Cardiac fibroblast (primary cell): Measurements from ENCODE around the gene MAML2.
A peak's percentile ranks its signal among the peaks of the same experiment; 100 is the strongest.

Experiments
- DNase-seq, 2 donors: peaks; one replicate each; pipeline versions ENCODE4 v3.0.0 to v3.0.0-alpha.2; 2010; ENCODE audit warnings: low read depth in 2 of 2
- H3K4me3 ChIP-seq, 2 donors: replicated peaks in 1 of 2; 1 replicate in 1 of 2; 2 replicates in 1 of 2; pipeline ENCODE4 v1.5.1; 2011; ENCODE audit warnings: low read depth in 2 of 2, low read length in 2 of 2, mild to moderate bottlenecking in 2 of 2, moderate library complexity in 1 of 2
- TF ChIP-seq, protein P1 (sequence below): IDR thresholded peaks from one replicate; pipeline ENCODE4 v1.5.1; 2011; ENCODE audit warnings: low read depth, mild to moderate bottlenecking, low read length, inconsistent platforms

The MAML2 gene

DNA sequence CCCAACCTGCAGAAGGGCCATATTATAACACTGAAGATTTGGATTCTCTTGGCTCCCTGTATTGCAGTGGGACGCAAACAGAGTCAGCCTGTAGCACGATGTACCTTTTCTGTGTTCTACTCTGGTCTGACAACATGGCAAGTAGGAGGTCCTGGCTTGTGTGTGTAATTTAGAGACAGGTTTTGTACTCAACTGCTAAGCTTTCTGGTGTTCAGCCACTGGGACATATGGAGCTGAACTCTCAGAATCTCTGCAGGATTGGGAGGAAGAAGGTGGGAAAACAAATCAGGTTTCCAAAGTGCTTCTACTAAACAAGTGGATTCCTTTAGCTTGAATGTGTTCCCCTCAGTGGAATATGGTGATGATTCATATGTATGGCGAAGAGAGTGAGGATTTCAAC is 226.6 kb downstream of the MAML2 start:
- DNase-seq, result no peak
- TF ChIP-seq, protein P1, sequence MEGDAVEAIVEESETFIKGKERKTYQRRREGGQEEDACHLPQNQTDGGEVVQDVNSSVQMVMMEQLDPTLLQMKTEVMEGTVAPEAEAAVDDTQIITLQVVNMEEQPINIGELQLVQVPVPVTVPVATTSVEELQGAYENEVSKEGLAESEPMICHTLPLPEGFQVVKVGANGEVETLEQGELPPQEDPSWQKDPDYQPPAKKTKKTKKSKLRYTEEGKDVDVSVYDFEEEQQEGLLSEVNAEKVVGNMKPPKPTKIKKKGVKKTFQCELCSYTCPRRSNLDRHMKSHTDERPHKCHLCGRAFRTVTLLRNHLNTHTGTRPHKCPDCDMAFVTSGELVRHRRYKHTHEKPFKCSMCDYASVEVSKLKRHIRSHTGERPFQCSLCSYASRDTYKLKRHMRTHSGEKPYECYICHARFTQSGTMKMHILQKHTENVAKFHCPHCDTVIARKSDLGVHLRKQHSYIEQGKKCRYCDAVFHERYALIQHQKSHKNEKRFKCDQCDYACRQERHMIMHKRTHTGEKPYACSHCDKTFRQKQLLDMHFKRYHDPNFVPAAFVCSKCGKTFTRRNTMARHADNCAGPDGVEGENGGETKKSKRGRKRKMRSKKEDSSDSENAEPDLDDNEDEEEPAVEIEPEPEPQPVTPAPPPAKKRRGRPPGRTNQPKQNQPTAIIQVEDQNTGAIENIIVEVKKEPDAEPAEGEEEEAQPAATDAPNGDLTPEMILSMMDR, result no peak
- no peak overlapping the region for H3K4me3 ChIP-seq

DNA sequence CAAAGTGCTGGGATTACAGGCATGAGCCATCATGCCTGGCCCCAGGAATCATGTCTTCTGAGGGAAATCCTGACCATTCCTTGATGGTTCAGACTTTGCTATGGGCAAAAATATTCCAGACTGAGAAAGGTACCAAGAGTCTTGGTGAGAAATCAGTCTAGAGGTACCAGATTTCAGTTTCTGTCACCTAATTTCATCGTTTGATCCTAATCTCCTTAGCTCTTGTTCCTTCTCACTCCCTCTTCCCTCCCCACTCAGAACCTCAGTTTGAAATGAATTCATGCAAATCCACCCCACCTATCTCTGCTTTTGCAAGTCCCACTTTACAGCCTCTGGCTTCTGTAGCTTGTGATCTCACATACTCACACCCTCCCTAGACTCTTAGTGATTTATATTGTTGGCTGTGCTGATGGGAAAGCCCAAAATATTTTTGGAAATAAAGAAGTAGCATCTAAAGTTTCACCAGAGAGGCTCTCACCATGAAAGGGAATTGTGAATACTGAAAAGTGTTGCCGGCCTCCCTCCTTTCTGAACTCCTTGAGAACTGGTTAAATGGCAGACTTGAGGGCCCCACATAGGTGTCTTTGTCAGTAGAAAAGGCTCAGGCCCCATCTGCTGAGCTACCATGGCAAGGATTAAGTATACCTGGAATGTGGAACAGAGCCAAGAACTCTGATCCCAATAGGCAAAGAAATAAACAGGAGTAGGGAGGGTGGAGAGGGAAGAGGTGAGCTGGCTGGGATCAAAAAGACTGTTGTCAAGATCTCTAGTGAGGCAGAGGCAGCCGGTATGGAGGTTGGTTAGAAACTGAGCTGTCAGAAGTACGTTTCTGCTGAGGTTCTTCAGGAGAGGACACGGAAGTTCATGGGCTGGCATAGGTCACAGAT is 228.6 kb downstream of the MAML2 start:
- H3K4me3 ChIP-seq, result no peak overlapping the region
- TF ChIP-seq, protein P1, result no peak
- DNase-seq, result no peak

GRCh38 chr11:96113193-96113681 is 229.8 kb downstream of the MAML2 start:
- TF ChIP-seq, protein P1, result no peak
- no peak overlapping the region for H3K4me3 ChIP-seq
- peak; percentile 76 for DNase-seq

- H3K4me3 ChIP-seq, result no peak overlapping the region
- TF ChIP-seq, protein P1, result no peak
- peak; percentile 49 to 57 for DNase-seq
These were observed 230.5 kb downstream of the MAML2 start for GRCh38 chr11:96112192-96113128.

GRCh38 chr11:96111308-96111707 is 231.7 kb downstream of the MAML2 start:
- DNase-seq, result no peak
- no peak overlapping the region for H3K4me3 ChIP-seq
- TF ChIP-seq, protein P1, result no peak

DNA sequence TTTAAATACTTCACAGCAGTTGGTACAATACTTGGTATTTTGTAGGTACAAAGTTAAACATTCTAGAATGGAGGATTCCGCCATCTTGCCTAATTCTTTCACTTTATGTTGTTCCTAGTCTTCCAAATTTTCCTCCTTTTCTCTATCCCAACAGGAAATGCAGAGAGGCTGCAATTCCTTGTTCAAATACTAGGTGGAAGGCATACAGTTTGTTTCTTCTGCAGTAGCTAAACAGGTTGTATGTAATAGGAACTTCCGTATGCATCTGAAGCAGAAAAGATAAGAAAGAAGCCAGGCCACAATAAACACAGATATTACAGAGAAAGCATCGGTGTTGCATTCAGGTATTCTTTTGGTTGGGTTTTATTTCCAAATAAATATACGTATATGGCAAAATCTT is 232.7 kb downstream of the MAML2 start:
- TF ChIP-seq, protein P1, result no peak
- no peak overlapping the region for H3K4me3 ChIP-seq
- no peak for DNase-seq
